Frontal cortex (tissue), 4 donors: ENCODE measurements around the gene CFHR3. TPM values are rescaled to one million over a fixed set of nuclear protein-coding genes. Genes with fewer than 3 reads are reported as not detected.
"Not testable (repeated sequence)": the region's sequence is repeated elsewhere in the genome, so short reads cannot be mapped to it uniquely, and the experiment has no call there.

ENCODE experiments used
- DNase-seq, 2 donors: peaks; one replicate each; pipeline ENCODE4 v3.0.0; 2012; ENCODE audit warnings: low spot score in 2 of 2
- FAIRE-seq: peaks from 2 replicates; lab custom pipeline; 2012; peaks lifted over from hg19 to GRCh38; lab: Jason Lieb, UNC
- total RNA-seq: library from RNA; depleted of rRNA; stranded (reverse); fragments of >200 nt; gene quantifications from one replicate; pipeline ENCODE4 v1.2.3, GENCODE V29; 2014
- donor health status: control.
- donor health status: control.
- donor health status: control.

Gene CFHR3
- total RNA-seq, 1 donor from 2014 or later: not detected

GRCh38 chr1:196827860-196828259 lies 53.2 kb downstream of the CFHR3 start:
- peak; percentile 64 for FAIRE-seq
- not testable (repeated sequence) for DNase-seq

Other genes starting within 250 kb of the CFHR3 start
- 28.1 TPM for gene KCNT2, start 166.4 kb upstream of the CFHR3 start, total RNA-seq
- 30.6 TPM for gene CFH, start 122.8 kb upstream of the CFHR3 start, total RNA-seq
- 0.41 TPM for gene CFHR1, start 44.9 kb downstream of the CFHR3 start, total RNA-seq
- gene CFHR4, start 113.2 kb downstream of the CFHR3 start, total RNA-seq: 0.41 TPM
- gene CFHR2, start 168.9 kb downstream of the CFHR3 start, total RNA-seq: not detected
- gene CFHR5, start 202.7 kb downstream of the CFHR3 start, total RNA-seq: not detected